ENCODE measurements around the gene GON4L.
"Not testable (repeated sequence)": the region's sequence is repeated elsewhere in the genome, so short reads cannot be mapped to it uniquely, and the experiment has no call there.

The GON4L gene

GRCh38 chr1:155877945-155878344, 20.9 kb upstream of the GON4L start:
- DNase-seq (ENCODE audit: low spot score): no peak

GRCh38 chr1:155873860-155874259, 16.8 kb upstream of the GON4L start:
- DNase-seq (ENCODE audit: low spot score): no peak

DNA sequence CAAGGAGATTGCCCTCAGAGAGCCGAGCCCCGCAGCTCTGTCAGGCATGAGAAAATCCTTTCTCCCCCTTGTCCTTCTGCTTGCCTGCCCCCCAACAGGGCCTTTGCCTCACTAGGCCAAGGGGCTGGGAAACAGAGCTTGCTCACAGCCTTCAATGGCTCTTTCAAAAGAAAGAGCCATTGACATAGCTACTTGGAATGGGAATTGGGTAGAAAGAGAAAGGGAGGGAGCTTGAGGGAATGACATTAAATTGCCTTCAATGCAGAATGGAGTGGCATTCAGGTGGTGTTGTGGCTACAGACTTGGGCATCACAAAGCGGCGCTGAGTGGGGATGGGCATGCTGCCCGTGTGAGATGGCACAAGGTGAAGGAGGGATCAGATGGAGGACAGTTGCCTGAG, 15.5 kb upstream of the GON4L start:
- DNase-seq (ENCODE audit: low spot score): no peak

GRCh38 chr1:155871390-155871789, 14.4 kb upstream of the GON4L start:
- DNase-seq (ENCODE audit: low spot score): no peak

DNA sequence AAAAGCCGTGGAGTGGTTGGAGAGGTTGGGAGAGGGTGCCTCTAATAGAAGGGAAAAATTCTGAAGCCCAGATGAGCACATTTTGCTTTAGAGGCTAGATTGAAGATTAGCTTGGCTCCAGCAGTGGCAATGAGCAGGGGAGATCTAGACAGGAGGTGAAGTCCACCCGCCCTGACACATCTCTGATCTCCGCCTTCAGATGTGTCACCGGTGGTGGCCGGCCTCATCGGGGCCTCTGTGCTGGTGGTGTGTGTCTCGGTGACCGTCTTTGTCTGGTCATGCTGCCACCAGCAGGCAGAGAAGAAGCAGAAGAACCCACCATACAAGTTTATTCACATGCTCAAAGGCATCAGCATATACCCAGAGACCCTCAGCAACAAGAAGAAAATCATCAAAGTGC, 10.8 kb upstream of the GON4L start:
- no peak for DNase-seq (ENCODE audit: low spot score)

GRCh38 chr1:155864393-155864792, 7.4 kb upstream of the GON4L start:
- no peak for DNase-seq (ENCODE audit: low spot score)

GRCh38 chr1:155861896-155862295, 4.9 kb upstream of the GON4L start:
- no peak for DNase-seq (ENCODE audit: low spot score)

- DNase-seq (ENCODE audit: low spot score): peak; percentile 80
These were observed 4.0 kb upstream of the GON4L start for GRCh38 chr1:155860970-155861510.

- no peak for DNase-seq (ENCODE audit: low spot score)
These were observed 3.2 kb upstream of the GON4L start for GRCh38 chr1:155859881-155860871.

- peak; percentile 100 for DNase-seq (ENCODE audit: low spot score)
These were observed 2.3 kb upstream of the GON4L start, which contains the start of gene SYT11 for GRCh38 chr1:155859234-155859829. Gene SYT11 (plus strand): TSS chr1:155859567. CDS start chr1:155859762, 195 bp downstream.

- no peak for DNase-seq (ENCODE audit: low spot score)
These were observed 1.8 kb upstream of the GON4L start for GRCh38 chr1:155858800-155859233.

DNA sequence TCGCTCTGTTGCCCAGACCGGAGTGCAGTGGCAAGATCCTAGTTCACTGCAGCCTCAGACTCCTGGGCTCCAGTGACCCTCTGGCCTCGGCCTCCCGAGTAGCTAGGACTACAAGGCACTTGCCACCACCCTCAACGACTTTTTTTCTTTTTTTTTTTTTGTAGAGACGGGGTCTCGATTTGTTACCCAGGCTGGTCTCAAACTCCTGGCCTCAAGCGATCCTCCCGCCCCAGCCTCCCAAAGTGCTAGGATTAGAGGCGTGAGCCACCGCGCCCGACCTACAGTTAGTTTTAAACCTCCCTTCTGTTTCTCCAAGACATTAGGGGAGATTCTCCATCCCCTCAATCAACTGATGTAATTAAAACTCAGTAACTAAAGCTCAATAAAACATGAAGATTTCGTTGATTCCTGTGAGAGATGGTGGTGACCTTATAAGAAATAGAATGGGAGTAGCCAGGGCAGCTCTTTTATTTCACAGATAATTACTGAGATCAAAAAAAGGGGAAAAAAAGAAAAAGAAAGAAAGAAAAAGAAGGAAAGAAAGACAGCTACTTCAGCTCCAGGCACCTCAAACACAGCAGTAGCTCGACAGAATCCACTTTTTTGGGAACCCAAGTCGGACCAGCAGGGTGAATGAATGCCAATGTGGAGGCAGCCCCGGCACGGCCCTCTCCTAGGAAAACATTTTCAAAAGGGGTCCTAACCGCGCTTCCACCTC, 598 bp downstream of the GON4L start:
- DNase-seq (ENCODE audit: low spot score): no peak

DNA sequence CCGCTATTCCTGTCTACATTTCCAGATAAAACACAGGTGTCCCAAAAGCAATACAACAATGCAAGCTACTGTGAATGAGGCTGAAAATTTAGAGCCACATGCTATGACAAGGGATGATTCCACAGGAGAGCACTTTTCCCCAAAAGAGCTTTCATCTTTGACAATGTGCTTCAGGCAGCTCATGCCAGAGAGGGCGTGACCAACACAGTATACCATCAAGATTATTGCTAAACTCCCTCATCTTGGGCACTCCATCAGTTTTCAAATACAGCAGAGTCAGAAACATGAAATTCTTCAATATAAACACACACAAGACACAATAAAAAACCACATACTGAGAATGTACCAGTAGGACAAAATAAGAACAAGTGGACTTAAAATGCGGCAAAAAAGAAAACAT, 6.7 kb downstream of the GON4L start:
- no peak for DNase-seq (ENCODE audit: low spot score)

DNA sequence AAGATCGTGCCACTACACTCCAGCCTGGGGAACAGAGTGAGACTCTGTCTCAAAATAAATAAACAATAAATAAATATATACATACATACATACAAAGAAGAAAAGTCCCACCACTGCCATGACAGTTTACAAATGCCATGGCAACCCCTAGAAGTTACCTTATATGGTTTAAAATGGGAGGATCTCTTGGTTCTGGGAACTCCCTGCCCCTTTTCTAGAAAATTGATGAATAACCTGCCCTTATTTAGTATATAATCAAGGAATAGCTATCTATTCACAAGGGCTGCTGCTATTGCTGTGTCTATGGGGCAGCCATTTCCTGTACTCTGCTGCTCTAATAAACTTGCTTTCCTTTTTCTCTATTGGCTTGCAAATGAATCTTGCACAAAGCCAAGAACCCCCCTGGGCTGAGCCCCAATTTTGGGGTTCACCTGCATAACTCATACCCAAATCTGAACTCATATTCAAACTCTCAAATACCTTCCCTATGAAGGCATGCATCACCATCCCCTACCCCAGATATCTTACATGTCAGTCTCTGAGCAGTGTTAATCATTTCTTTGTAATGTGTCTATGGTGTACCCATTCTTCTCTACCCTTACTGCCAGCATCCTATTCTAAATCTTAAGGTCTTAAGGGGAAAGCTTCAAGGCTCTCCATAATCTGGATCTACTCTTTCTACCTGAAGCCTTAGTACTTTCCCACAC, 9.0 kb downstream of the GON4L start:
- no peak for DNase-seq (ENCODE audit: low spot score)

- DNase-seq (ENCODE audit: low spot score): no peak
These were observed 12.1 kb downstream of the GON4L start for GRCh38 chr1:155844860-155845421.

GRCh38 chr1:155840386-155840785, 16.6 kb downstream of the GON4L start:
- DNase-seq (ENCODE audit: low spot score): no peak

GRCh38 chr1:155835548-155835947, 21.5 kb downstream of the GON4L start:
- no peak for DNase-seq (ENCODE audit: low spot score)

DNA sequence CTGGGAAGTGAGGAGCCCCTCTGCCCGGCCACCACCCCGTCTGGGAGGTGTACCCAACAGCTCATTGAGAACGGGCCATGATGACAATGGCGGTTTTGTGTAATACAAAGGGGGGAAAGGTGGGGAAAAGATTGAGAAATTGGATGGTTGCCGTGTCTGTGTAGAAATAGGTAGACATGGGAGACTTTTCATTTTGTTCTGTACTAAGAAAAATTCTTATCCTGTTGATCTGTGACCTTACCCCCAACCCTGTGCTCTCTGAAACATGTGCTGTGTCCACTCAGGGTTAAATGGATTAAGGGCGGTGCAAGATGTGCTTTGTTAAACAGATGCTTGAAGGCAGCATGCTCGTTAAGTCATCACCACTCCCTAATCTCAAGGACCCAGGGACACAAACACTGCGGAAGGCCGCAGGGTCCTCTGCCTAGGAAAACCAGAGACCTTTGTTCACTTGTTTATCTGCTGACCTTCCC, 22.1 kb downstream of the GON4L start:
- DNase-seq (ENCODE audit: low spot score): not testable (repeated sequence)

DNA sequence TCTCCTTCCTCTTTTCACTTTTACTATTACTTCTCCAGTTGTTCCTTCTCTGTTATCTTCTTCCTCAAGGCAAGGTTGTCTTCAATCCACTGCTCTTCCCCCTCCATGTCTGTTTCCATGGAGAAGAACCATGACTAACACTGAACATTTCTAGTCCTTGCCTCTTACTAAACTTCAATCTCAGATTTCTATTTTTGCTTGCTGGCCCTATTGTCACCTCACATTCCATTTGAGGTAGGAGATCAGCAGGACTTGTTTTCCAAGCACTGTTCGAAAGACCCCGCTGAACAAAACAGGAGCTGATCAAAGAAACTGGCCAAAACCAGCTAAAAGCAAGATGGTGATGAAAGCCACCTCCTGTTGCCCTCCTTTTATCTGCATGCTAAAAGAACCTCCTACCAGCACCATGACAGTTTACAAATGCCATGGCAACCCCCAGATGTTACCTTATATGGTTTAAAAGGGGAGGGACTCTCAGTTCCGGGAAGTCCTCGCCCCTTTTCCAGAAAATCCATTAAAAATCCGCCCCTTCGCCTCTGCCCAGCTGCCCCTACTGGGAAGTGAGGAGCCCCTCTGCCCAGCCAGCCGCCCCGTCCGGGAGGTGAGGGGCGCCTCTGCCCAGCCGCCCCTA, 22.6 kb downstream of the GON4L start:
- DNase-seq (ENCODE audit: low spot score): no peak

GRCh38 chr1:155833665-155834295, 23.2 kb downstream of the GON4L start:
- no peak for DNase-seq (ENCODE audit: low spot score)

Data from COLO829 (cell line).